Measurements from ENCODE around the gene KLRG1. TPM values are rescaled to one million over a fixed set of nuclear protein-coding genes. Genes with fewer than 3 reads are reported as not detected.

The KLRG1 gene
- total and polyA plus RNA-seq, 9 of the 15 experiments (the other 6 are each of a cell fraction or from before 2014, with no cell fraction given), result 1.4 to 7.2 (median 2.1) TPM

- TF ChIP-seq HMG20B (CRISPR knock-in tag; IDR thresholded peaks at IDR 0.05) (no peak), NRF1 (conservative IDR thresholded peaks at IDR 0.05 in 1 of 2, IDR thresholded peaks at IDR 0.05 in 1 of 2) (peak; percentile 76 to 82), ZBTB7A (IDR thresholded peaks at IDR 0.05; ENCODE audit: borderline replicate concordance, control insufficient read depth, low read depth, low read length) (peak; percentile 54; the same call in 1 of the 2 replicates), HCFC1 (IDR thresholded peaks at IDR 0.05; ENCODE audit: low read depth, low read length) (peak; percentile 90), TOE1 (IDR thresholded peaks at IDR 0.05; ENCODE audit: borderline replicate concordance) (0 out of 2 replicates have a peak, but pooled peaks have one; percentile 52), TOE1 (CRISPR knock-in tag; IDR thresholded peaks at IDR 0.05; ENCODE audit: borderline replicate concordance, low read depth) (no peak), HDAC8 (tag; IDR thresholded peaks at IDR 0.05) (no peak), CBX3 (IDR thresholded peaks at IDR 0.05; ENCODE audit: borderline replicate concordance in 1 of 2, low read length in 2 of 2) (peak in 1 of 2 experiments; percentile 13; a peak in 1 of 3 replicates), NR2C2 (CRISPR knock-in tag; IDR thresholded peaks at IDR 0.05) (peak; percentile 82), NR2C2 (tag; IDR thresholded peaks at IDR 0.05) (peak; percentile 92), ZNF239 (CRISPR knock-in tag; IDR thresholded peaks at IDR 0.05) (no peak)
Observed at GRCh38 chr12:8949342-8950220, 39.8 kb upstream of the KLRG1 start, which contains the start of gene M6PR (continued).

Data from K562 (cell line).